Cardiac fibroblast (primary cell): Measurements from ENCODE around the gene ZNF160.
"Not testable (repeated sequence)": the region's sequence is repeated elsewhere in the genome, so short reads cannot be mapped to it uniquely, and the experiment has no call there.

Experiments
- DNase-seq, 2 donors: peaks; one replicate each; pipeline versions ENCODE4 v3.0.0 to v3.0.0-alpha.2; 2010; ENCODE audit warnings: low read depth in 2 of 2
- H3K4me3 ChIP-seq, 2 donors: replicated peaks in 1 of 2; 1 replicate in 1 of 2; 2 replicates in 1 of 2; pipeline ENCODE4 v1.5.1; 2011; ENCODE audit warnings: low read depth in 2 of 2, low read length in 2 of 2, mild to moderate bottlenecking in 2 of 2, moderate library complexity in 1 of 2
- TF ChIP-seq, protein P1 (sequence below): IDR thresholded peaks from one replicate; pipeline ENCODE4 v1.5.1; 2011; ENCODE audit warnings: low read depth, mild to moderate bottlenecking, low read length, inconsistent platforms

ZNF160 gene

GRCh38 chr19:53102206-53102755 is 941 bp downstream of the ZNF160 start:
- DNase-seq, result peak in 1 of 2 donors; percentile 3
- H3K4me3 ChIP-seq, result peak overlapping the region; percentile 86 to 88
- TF ChIP-seq, protein P1, sequence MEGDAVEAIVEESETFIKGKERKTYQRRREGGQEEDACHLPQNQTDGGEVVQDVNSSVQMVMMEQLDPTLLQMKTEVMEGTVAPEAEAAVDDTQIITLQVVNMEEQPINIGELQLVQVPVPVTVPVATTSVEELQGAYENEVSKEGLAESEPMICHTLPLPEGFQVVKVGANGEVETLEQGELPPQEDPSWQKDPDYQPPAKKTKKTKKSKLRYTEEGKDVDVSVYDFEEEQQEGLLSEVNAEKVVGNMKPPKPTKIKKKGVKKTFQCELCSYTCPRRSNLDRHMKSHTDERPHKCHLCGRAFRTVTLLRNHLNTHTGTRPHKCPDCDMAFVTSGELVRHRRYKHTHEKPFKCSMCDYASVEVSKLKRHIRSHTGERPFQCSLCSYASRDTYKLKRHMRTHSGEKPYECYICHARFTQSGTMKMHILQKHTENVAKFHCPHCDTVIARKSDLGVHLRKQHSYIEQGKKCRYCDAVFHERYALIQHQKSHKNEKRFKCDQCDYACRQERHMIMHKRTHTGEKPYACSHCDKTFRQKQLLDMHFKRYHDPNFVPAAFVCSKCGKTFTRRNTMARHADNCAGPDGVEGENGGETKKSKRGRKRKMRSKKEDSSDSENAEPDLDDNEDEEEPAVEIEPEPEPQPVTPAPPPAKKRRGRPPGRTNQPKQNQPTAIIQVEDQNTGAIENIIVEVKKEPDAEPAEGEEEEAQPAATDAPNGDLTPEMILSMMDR, result no peak

DNA sequence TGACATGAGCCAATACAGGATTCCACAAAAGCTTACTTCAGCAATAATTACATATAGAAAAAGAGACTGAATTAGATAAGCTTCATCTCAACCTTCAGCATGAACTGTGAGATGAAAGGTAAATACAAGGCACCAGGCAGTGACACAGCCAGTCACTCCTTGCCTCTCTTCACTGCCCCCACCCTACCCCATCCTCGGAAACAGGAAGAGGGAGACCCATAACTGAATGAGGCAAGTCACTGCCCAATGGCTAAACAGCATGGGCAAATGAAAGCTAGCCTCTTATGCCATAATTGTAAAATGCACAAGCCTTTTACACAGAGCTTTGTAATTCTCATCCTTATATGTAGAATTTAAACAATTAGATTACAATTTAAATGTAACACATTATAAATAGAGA is 1.7 kb downstream of the ZNF160 start:
- H3K4me3 ChIP-seq, result peak overlapping the region; percentile 8 to 88

GRCh38 chr19:53098570-53098969 is 4.7 kb downstream of the ZNF160 start:
- not testable (repeated sequence) for DNase-seq, H3K4me3 ChIP-seq

More for the DNA sequence above, 1.7 kb downstream of the ZNF160 start:
- TF ChIP-seq, protein P1, result no peak
- DNase-seq, result peak in 1 of 2 donors; percentile 24

- H3K4me3 ChIP-seq, DNase-seq: not testable (repeated sequence)
Observed at GRCh38 chr19:53096982-53097690, 6.1 kb downstream of the ZNF160 start.

DNA sequence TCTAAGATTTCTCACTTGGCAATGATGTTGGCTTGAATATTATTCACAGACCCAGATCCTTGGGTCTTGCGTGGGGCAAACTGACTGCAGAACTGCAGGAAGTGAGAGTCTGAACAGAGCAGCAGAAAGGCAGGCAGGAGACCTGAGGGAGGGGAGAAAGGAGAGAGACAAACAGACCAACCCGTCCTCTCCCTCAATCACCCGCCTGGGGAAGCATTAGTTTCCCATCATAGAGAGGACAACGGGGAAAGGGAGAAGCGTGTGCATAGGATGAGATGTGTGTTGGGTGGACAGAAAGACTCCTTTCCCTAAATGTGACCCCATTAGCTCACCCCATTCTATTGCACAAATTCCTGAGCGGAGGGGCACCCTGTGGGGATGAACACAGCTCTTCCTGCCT is 6.6 kb downstream of the ZNF160 start:
- not testable (repeated sequence) for H3K4me3 ChIP-seq, DNase-seq

GRCh38 chr19:53094754-53095575 is 8.3 kb downstream of the ZNF160 start:
- TF ChIP-seq, protein P1, result no peak
- no peak for DNase-seq
- H3K4me3 ChIP-seq, result no peak overlapping the region

- DNase-seq, result no peak
- no peak overlapping the region for H3K4me3 ChIP-seq
- TF ChIP-seq, protein P1, result no peak
Observed at GRCh38 chr19:53092723-53093122, 10.5 kb downstream of the ZNF160 start.
